GM23338 (cell line): ENCODE results near the gene NFE2. TPM values are rescaled to one million over a fixed set of nuclear protein-coding genes. Genes with fewer than 3 reads are reported as not detected.

Experiments used
- ATAC-seq: fragments of 200-7000 bp; cut with Tn5 transposase; 3 replicates; pipeline ENCODE4 v1.9.1; 2020
- DNase-seq: peaks from one replicate; pipeline ENCODE4 v3.0.0-alpha.2; 2015; ENCODE audit warnings: low spot score
- H2AFZ ChIP-seq: fragments of 200-600 bp; sonication (generic); 2 replicates; pipeline ENCODE4 v1.8.0; 2016; ENCODE audit warnings: antibody characterized with exemption, mild to moderate bottlenecking, moderate library complexity
- H3F3A ChIP-seq: fragments of 200-600 bp; sonication (generic); replicated peaks from 2 replicates; pipeline ENCODE4 v1.8.0; 2017; ENCODE audit warnings: antibody characterized with exemption, mixed run types, low read depth
- H3K27ac ChIP-seq: fragments of 200-600 bp; sonication (generic); 2 replicates; pipeline ENCODE4 v1.6.1; 2016; ENCODE audit warnings: low read depth
- H3K27me3 ChIP-seq: fragments of 200-600 bp; sonication (generic); 2 replicates; pipeline ENCODE4 v1.8.0; 2016; ENCODE audit warnings: mild to moderate bottlenecking, mixed run types, moderate library complexity; ENCODE audit not compliant: insufficient read depth
- H3K36me3 ChIP-seq: fragments of 200-600 bp; sonication (generic); 2 replicates; pipeline ENCODE4 v1.8.0; 2016; ENCODE audit warnings: mild to moderate bottlenecking; ENCODE audit not compliant: insufficient read depth
- H3K4me1 ChIP-seq: fragments of 200-600 bp; sonication (generic); 2 replicates; pipeline ENCODE4 v1.8.0; 2016; ENCODE audit warnings: mild to moderate bottlenecking, moderate library complexity; ENCODE audit not compliant: insufficient read depth
- H3K4me2 ChIP-seq: fragments of 200-600 bp; sonication (generic); 2 replicates; pipeline ENCODE4 v1.7.1; 2017; ENCODE audit warnings: mixed run types
- H3K4me3 ChIP-seq: fragments of 200-600 bp; sonication (generic); 2 replicates; pipeline ENCODE4 v1.6.1; 2016; ENCODE audit warnings: mixed run types
- H3K79me2 ChIP-seq: fragments of 200-600 bp; sonication (generic); replicated peaks from 2 replicates; pipeline ENCODE4 v1.8.0; 2017; ENCODE audit warnings: mild to moderate bottlenecking; ENCODE audit not compliant: insufficient read depth
- H3K9me2 ChIP-seq: fragments of 200-600 bp; sonication (generic); 2 replicates; pipeline ENCODE4 v1.8.0; 2017; ENCODE audit not compliant: insufficient read depth
- H4K20me1 ChIP-seq: fragments of 200-600 bp; sonication (generic); replicated peaks from 2 replicates; pipeline ENCODE4 v1.8.0; 2017; ENCODE audit warnings: mild to moderate bottlenecking; ENCODE audit not compliant: insufficient read depth
- H3K27ac Mint-ChIP-seq: 2 replicates; pipeline ENCODE4 v1.8.0; 2020; ENCODE audit warnings: inconsistent platforms, mild to moderate bottlenecking, moderate library complexity, mixed read lengths
- H3K27me3 Mint-ChIP-seq: 3 replicates; pipeline ENCODE4 v1.8.0; 2022; ENCODE audit warnings: low read depth, mild to moderate bottlenecking, moderate library complexity, mixed read lengths, inconsistent platforms; ENCODE audit not compliant: insufficient read depth, poor library complexity
- H3K36me3 Mint-ChIP-seq: 3 replicates; pipeline ENCODE4 v1.8.0; 2021; ENCODE audit warnings: low read depth, mild to moderate bottlenecking, inconsistent platforms, moderate library complexity, mixed read lengths
- H3K4me1 Mint-ChIP-seq: 3 replicates; pipeline ENCODE4 v1.8.0; 2020; ENCODE audit warnings: mild to moderate bottlenecking, inconsistent platforms, mixed read lengths
- H3K4me3 Mint-ChIP-seq: 3 replicates; pipeline ENCODE4 v1.8.0; 2021; ENCODE audit warnings: moderate library complexity, mild to moderate bottlenecking, inconsistent platforms, mixed read lengths
- H3K9me3 Mint-ChIP-seq: 3 replicates; pipeline ENCODE4 v1.8.0; 2020; ENCODE audit warnings: moderate library complexity, mild to moderate bottlenecking, inconsistent platforms, mixed read lengths
- CREB1 ChIP-seq: fragments of 250-450 bp; sonication (Bioruptor Pico); IDR thresholded peaks from 2 replicates; pipeline ENCODE4 v1.5.0; 2020; ENCODE audit warnings: low read depth, mild to moderate bottlenecking, moderate library complexity
- EZH2 ChIP-seq: fragments of 200-600 bp; sonication (generic); IDR thresholded peaks from one replicate; pipeline ENCODE4 v1.8.0; 2017; ENCODE audit warnings: antibody characterized with exemption, mild to moderate bottlenecking, low read depth; ENCODE audit not compliant: unreplicated experiment
- EZH2phosphoT487 ChIP-seq: fragments of 200-600 bp; sonication (generic); IDR thresholded peaks from one replicate; pipeline ENCODE4 v1.8.1; 2018; ENCODE audit warnings: antibody characterized with exemption; ENCODE audit not compliant: unreplicated experiment
- JUNB ChIP-seq: IDR thresholded peaks from one replicate; pipeline ENCODE4 v1.6.1; 2016; ENCODE audit warnings: antibody characterized with exemption; ENCODE audit not compliant: unreplicated experiment
- NANOG ChIP-seq: IDR thresholded peaks from 2 replicates; pipeline ENCODE4 v1.6.1; 2016; ENCODE audit warnings: antibody characterized with exemption, borderline replicate concordance
- POLR2AphosphoS5 ChIP-seq: IDR thresholded peaks from 2 replicates; pipeline ENCODE4 v1.6.1; 2016; ENCODE audit warnings: antibody characterized with exemption, low read depth
- STAT1 ChIP-seq: IDR thresholded peaks from one replicate; pipeline ENCODE4 v1.6.1; 2016; ENCODE audit warnings: antibody characterized with exemption; ENCODE audit not compliant: unreplicated experiment
- ZNF114 ChIP-seq: fragments of 250-450 bp; sonication (Bioruptor Pico); IDR thresholded peaks from 2 replicates; pipeline ENCODE4 v1.5.0; 2020; ENCODE audit warnings: mild to moderate bottlenecking, moderate library complexity
- ZNF331 ChIP-seq: fragments of 250-450 bp; sonication (Bioruptor Pico); IDR thresholded peaks from 2 replicates; pipeline ENCODE4 v1.5.0; 2020; ENCODE audit warnings: low read depth, mild to moderate bottlenecking, moderate library complexity
- polyA plus RNA-seq: library from polyadenylated mRNA; unstranded; fragments of >200 nt; fragmentation: Nextera tagmentation; extraction: Ambion mirVana; gene quantifications from 2 replicates; pipeline ENCODE4 v1.2.1, GENCODE V29; 2016
- total RNA-seq: library from RNA; depleted of rRNA; stranded (reverse); fragments of >200 nt; shearing (Covaris generic); gene quantifications from 2 replicates; pipeline ENCODE4 v1.2.3, GENCODE V29; 2014
- TF ChIP-seq, protein P1 (sequence below): fragments of 250-450 bp; sonication (Bioruptor Pico); IDR thresholded peaks from 2 replicates; pipeline ENCODE4 v1.5.0; 2020; ENCODE audit warnings: mild to moderate bottlenecking, moderate library complexity
- TF ChIP-seq, protein P2 (sequence below): IDR thresholded peaks from one replicate; pipeline ENCODE4 v1.6.1; 2018; ENCODE audit warnings: antibody characterized with exemption; ENCODE audit not compliant: unreplicated experiment
- TF ChIP-seq, protein P3 (sequence below): IDR thresholded peaks from 2 replicates; pipeline ENCODE4 v1.6.1; 2016; ENCODE audit warnings: antibody characterized with exemption
- TF ChIP-seq, protein P4 (sequence below), 2 experiments: fragments of 200-600 bp in 1 of 2; sonication (generic) in 1 of 2; conservative IDR thresholded peaks; 2 replicates each; pipeline versions ENCODE4 v1.5.1 to v1.6.1; 2016 to 2017; ENCODE audit warnings: antibody characterized with exemption in 2 of 2, low read depth in 2 of 2, mild to moderate bottlenecking in 2 of 2, moderate library complexity in 1 of 2

The NFE2 gene
- total and polyA plus RNA-seq, 2 experiments from 2014 or later = 1.3 to 1.8 TPM

DNA sequence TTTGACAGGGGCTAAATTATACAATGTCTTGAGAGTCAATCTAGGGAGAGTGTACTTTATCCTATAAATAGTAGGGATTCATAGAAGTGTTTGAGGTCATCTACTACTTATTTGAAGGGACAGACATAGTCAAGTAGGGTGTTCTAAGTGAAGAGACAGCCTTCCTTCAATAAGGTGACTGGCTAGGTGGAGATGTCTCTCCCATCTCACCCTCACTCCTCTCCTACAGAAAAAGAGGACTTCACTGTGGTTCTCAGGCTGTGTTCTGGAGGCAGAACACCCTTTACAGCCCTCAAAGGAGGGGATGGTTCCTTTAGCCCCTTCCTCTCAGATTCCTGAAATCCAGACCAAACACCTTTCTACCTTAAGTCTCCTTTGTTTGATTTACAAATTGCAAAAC is 2.8 kb upstream of the NFE2 start:
- no peaks in the 10 kb centered on the region for H3K9me3 Mint-ChIP-seq
- H4K20me1 ChIP-seq = no peaks in the 10 kb centered on the region
- peaks cover 52% of the 10 kb centered on the region for H3K4me1 Mint-ChIP-seq
- no peaks in the 10 kb centered on the region for H3K36me3 ChIP-seq
- no peak for TF ChIP-seq EZH2phosphoT487
- TF ChIP-seq POLR2AphosphoS5 = no peak
- TF ChIP-seq NANOG = no peak
- TF ChIP-seq, protein P1, sequence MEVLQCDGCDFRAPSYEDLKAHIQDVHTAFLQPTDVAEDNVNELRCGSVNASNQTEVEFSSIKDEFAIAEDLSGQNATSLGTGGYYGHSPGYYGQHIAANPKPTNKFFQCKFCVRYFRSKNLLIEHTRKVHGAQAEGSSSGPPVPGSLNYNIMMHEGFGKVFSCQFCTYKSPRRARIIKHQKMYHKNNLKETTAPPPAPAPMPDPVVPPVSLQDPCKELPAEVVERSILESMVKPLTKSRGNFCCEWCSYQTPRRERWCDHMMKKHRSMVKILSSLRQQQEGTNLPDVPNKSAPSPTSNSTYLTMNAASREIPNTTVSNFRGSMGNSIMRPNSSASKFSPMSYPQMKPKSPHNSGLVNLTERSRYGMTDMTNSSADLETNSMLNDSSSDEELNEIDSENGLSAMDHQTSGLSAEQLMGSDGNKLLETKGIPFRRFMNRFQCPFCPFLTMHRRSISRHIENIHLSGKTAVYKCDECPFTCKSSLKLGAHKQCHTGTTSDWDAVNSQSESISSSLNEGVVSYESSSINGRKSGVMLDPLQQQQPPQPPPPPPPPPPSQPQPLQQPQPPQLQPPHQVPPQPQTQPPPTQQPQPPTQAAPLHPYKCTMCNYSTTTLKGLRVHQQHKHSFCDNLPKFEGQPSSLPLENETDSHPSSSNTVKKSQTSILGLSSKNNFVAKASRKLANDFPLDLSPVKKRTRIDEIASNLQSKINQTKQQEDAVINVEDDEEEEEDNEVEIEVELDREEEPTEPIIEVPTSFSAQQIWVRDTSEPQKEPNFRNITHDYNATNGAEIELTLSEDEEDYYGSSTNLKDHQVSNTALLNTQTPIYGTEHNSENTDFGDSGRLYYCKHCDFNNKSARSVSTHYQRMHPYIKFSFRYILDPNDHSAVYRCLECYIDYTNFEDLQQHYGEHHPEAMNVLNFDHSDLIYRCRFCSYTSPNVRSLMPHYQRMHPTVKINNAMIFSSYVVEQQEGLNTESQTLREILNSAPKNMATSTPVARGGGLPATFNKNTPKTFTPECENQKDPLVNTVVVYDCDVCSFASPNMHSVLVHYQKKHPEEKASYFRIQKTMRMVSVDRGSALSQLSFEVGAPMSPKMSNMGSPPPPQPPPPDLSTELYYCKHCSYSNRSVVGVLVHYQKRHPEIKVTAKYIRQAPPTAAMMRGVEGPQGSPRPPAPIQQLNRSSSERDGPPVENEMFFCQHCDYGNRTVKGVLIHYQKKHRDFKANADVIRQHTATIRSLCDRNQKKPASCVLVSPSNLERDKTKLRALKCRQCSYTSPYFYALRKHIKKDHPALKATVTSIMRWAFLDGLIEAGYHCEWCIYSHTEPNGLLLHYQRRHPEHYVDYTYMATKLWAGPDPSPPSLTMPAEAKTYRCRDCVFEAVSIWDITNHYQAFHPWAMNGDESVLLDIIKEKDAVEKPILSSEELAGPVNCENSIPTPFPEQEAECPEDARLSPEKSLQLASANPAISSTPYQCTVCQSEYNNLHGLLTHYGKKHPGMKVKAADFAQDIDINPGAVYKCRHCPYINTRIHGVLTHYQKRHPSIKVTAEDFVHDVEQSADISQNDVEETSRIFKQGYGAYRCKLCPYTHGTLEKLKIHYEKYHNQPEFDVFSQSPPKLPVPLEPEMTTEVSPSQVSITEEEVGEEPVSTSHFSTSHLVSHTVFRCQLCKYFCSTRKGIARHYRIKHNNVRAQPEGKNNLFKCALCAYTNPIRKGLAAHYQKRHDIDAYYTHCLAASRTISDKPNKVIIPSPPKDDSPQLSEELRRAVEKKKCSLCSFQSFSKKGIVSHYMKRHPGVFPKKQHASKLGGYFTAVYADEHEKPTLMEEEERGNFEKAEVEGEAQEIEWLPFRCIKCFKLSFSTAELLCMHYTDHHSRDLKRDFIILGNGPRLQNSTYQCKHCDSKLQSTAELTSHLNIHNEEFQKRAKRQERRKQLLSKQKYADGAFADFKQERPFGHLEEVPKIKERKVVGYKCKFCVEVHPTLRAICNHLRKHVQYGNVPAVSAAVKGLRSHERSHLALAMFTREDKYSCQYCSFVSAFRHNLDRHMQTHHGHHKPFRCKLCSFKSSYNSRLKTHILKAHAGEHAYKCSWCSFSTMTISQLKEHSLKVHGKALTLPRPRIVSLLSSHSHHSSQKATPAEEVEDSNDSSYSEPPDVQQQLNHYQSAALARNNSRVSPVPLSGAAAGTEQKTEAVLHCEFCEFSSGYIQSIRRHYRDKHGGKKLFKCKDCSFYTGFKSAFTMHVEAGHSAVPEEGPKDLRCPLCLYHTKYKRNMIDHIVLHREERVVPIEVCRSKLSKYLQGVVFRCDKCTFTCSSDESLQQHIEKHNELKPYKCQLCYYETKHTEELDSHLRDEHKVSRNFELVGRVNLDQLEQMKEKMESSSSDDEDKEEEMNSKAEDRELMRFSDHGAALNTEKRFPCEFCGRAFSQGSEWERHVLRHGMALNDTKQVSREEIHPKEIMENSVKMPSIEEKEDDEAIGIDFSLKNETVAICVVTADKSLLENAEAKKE (CRISPR knock-in tag) = no peak
- TF ChIP-seq JUNB = no peak
- TF ChIP-seq, protein P2, sequence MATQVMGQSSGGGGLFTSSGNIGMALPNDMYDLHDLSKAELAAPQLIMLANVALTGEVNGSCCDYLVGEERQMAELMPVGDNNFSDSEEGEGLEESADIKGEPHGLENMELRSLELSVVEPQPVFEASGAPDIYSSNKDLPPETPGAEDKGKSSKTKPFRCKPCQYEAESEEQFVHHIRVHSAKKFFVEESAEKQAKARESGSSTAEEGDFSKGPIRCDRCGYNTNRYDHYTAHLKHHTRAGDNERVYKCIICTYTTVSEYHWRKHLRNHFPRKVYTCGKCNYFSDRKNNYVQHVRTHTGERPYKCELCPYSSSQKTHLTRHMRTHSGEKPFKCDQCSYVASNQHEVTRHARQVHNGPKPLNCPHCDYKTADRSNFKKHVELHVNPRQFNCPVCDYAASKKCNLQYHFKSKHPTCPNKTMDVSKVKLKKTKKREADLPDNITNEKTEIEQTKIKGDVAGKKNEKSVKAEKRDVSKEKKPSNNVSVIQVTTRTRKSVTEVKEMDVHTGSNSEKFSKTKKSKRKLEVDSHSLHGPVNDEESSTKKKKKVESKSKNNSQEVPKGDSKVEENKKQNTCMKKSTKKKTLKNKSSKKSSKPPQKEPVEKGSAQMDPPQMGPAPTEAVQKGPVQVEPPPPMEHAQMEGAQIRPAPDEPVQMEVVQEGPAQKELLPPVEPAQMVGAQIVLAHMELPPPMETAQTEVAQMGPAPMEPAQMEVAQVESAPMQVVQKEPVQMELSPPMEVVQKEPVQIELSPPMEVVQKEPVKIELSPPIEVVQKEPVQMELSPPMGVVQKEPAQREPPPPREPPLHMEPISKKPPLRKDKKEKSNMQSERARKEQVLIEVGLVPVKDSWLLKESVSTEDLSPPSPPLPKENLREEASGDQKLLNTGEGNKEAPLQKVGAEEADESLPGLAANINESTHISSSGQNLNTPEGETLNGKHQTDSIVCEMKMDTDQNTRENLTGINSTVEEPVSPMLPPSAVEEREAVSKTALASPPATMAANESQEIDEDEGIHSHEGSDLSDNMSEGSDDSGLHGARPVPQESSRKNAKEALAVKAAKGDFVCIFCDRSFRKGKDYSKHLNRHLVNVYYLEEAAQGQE = no peak
- TF ChIP-seq ZNF114 (CRISPR knock-in tag) = no peak
- no peak for TF ChIP-seq CREB1 (CRISPR knock-in tag)
- TF ChIP-seq EZH2 = no peak
- TF ChIP-seq STAT1 = no peak
- TF ChIP-seq, protein P3, sequence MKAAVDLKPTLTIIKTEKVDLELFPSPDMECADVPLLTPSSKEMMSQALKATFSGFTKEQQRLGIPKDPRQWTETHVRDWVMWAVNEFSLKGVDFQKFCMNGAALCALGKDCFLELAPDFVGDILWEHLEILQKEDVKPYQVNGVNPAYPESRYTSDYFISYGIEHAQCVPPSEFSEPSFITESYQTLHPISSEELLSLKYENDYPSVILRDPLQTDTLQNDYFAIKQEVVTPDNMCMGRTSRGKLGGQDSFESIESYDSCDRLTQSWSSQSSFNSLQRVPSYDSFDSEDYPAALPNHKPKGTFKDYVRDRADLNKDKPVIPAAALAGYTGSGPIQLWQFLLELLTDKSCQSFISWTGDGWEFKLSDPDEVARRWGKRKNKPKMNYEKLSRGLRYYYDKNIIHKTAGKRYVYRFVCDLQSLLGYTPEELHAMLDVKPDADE = no peak
- TF ChIP-seq, protein P4, sequence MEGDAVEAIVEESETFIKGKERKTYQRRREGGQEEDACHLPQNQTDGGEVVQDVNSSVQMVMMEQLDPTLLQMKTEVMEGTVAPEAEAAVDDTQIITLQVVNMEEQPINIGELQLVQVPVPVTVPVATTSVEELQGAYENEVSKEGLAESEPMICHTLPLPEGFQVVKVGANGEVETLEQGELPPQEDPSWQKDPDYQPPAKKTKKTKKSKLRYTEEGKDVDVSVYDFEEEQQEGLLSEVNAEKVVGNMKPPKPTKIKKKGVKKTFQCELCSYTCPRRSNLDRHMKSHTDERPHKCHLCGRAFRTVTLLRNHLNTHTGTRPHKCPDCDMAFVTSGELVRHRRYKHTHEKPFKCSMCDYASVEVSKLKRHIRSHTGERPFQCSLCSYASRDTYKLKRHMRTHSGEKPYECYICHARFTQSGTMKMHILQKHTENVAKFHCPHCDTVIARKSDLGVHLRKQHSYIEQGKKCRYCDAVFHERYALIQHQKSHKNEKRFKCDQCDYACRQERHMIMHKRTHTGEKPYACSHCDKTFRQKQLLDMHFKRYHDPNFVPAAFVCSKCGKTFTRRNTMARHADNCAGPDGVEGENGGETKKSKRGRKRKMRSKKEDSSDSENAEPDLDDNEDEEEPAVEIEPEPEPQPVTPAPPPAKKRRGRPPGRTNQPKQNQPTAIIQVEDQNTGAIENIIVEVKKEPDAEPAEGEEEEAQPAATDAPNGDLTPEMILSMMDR (conservative IDR thresholded peaks at IDR 0.05; ENCODE audit: low read depth in 2 of 2) = no peak
- TF ChIP-seq ZNF331 (CRISPR knock-in tag) = no peak
- H3K4me2 ChIP-seq = peak overlapping the region; percentile 78; the same call in 1 of the 2 replicates
- H3K27me3 ChIP-seq = peaks cover 15% of the 10 kb centered on the region
- H3K79me2 ChIP-seq = no peaks in the 10 kb centered on the region
- H3K4me3 ChIP-seq = peak overlapping the region; percentile 40; the same call in 1 of the 2 replicates
- H3K27ac ChIP-seq = no peak overlapping the region
- DNase-seq = no peak
- no peaks in the 10 kb centered on the region for H3K36me3 Mint-ChIP-seq
- H3K27ac Mint-ChIP-seq = no peak overlapping the region
- no peak overlapping the region for H3K4me3 Mint-ChIP-seq
- no peak for ATAC-seq
- peaks cover 12% of the 10 kb centered on the region for H3F3A ChIP-seq
- peaks cover 58% of the 10 kb centered on the region for H3K4me1 ChIP-seq
- no peak overlapping the region for H2AFZ ChIP-seq
- H3K9me2 ChIP-seq = no peaks in the 10 kb centered on the region
- H3K27me3 Mint-ChIP-seq = peaks cover 10% of the 10 kb centered on the region
